WTC11 (cell line): ENCODE results near the gene FAM193B.

ENCODE experiments used
- NR2C2 ChIP-seq: sonication (generic); formaldehyde crosslinking; IDR thresholded peaks from 2 replicates; pipeline ENCODE4 v1.8.0; 2022; ENCODE audit warnings: mild to moderate bottlenecking, missing genetic modification reagents
- SOX15 ChIP-seq: fragments of 250-450 bp; sonication (Bioruptor Pico); IDR thresholded peaks from 2 replicates; pipeline ENCODE4 v1.9.0; 2021; ENCODE audit warnings: mild to moderate bottlenecking
- TF ChIP-seq, protein P1 (sequence below): sonication (generic); formaldehyde crosslinking; conservative IDR thresholded peaks from 2 replicates; pipeline ENCODE4 v1.8.1; 2022; ENCODE audit warnings: mild to moderate bottlenecking, missing genetic modification reagents

DNA sequence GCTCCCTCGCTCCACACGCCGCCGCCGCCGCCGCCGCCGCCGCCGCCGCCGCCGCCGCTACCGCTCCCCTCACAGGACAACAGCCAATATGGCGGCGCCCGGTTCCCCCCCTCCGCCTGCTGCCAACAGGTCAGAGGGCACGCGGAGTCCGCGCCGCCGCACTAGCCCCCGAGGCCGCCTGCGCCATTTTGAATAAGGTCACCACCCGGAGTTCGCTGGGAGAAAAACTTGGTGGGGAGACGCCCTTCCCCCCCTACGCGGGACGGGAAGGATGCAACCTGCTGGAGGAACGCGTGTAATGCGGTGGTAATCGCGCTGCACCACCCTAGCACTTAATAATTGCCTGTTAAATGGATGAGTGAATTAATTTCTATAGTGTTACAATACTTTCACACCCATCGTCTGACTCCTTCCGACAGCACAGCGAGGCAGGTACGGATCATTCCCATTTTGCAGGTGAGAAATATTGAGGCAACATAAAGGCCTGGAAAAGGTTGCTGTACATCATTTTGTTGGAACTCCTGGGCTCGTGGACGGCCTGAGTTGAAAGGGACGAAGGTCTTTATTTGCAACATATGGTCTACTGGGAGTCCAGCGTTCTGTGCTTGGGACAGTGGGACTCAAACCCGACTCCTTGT lies at the start of gene FAM193B:
- TF ChIP-seq, protein P1, sequence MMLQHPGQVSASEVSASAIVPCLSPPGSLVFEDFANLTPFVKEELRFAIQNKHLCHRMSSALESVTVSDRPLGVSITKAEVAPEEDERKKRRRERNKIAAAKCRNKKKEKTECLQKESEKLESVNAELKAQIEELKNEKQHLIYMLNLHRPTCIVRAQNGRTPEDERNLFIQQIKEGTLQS (CRISPR knock-in tag), result no peak
- TF ChIP-seq NR2C2 (CRISPR knock-in tag) (peak; percentile 97), SOX15 (CRISPR knock-in tag) (no peak)
